Thyroid gland (tissue), 4 donors: ENCODE data around the gene PGM2L1. TPM values are rescaled to one million over a fixed set of nuclear protein-coding genes. Genes with fewer than 3 reads are reported as not detected.
A peak's percentile ranks its signal among the peaks of the same experiment; 100 is the strongest.

ENCODE experiments used
- DNase-seq, 2 donors: peaks; one replicate each; pipeline ENCODE4 v3.0.0-alpha.2; 2019
- H3K27ac ChIP-seq, 3 donors: fragments of 200-600 bp; sonication (generic); 1 replicate in 2 of 3; 2 replicates in 1 of 3; pipeline ENCODE4 v1.5.1; 2016 to 2019; ENCODE audit warnings: mild to moderate bottlenecking in 1 of 3, moderate library complexity in 1 of 3
- H3K27me3 ChIP-seq: fragments of 200-600 bp; sonication (generic); one replicate; pipeline ENCODE4 v1.5.1; 2019
- H3K36me3 ChIP-seq, 2 donors: fragments of 200-600 bp; sonication (generic); one replicate each; pipeline ENCODE4 v1.5.1; 2016 to 2019
- H3K4me1 ChIP-seq, 2 donors: fragments of 200-600 bp; sonication (generic); one replicate each; pipeline ENCODE4 v1.5.1; 2017 to 2019
- H3K4me3 ChIP-seq, 3 donors: fragments of 200-600 bp; sonication (generic); replicated peaks in 1 of 3; 1 replicate in 2 of 3; 2 replicates in 1 of 3; pipeline ENCODE4 v1.5.1; 2016; ENCODE audit warnings: mild to moderate bottlenecking in 1 of 3
- H3K9me3 ChIP-seq: fragments of 200-600 bp; sonication (generic); one replicate; pipeline ENCODE4 v1.5.1; 2017
- POLR2A ChIP-seq, 2 donors: fragments of 450-650 bp; IDR thresholded peaks; one replicate each; pipeline ENCODE4 v1.6.1; 2017; ENCODE audit warnings: antibody characterized with exemption in 2 of 2, mild to moderate bottlenecking in 2 of 2, moderate library complexity in 1 of 2
- WGBS, 2 donors: methylation state at CpG; one replicate each; pipeline ENCODE4 v1.1.5; 2017; 5-methylcytosine and 5-hydroxymethylcytosine counted together
- intact Hi-C: fragments of 100-400 bp; cut with DNase I; formaldehyde crosslinking; loops from one replicate; pipeline ENCODE4 v1.15.1; 2023
- total RNA-seq, 4 donors: library from RNA; depleted of rRNA; stranded (reverse); fragments of >200 nt; gene quantifications; one replicate each; pipeline ENCODE4 v1.2.3, GENCODE V29; 2016
- TF ChIP-seq, protein P1 (sequence below), 6 experiments: fragments of 200-600 bp in 3 of 6; fragments of 450-650 bp in 3 of 6; sonication (generic) in 3 of 6; IDR thresholded peaks; one replicate each; pipeline ENCODE4 v1.5.1; 2016 to 2019; ENCODE audit warnings: antibody characterized with exemption in 6 of 6, mild to moderate bottlenecking in 2 of 6, inconsistent platforms in 1 of 6, moderate library complexity in 1 of 6

PGM2L1 gene
- total RNA-seq, 4 donors from 2014 or later = 5.0 to 11.4 (median 5.6) TPM

DNA sequence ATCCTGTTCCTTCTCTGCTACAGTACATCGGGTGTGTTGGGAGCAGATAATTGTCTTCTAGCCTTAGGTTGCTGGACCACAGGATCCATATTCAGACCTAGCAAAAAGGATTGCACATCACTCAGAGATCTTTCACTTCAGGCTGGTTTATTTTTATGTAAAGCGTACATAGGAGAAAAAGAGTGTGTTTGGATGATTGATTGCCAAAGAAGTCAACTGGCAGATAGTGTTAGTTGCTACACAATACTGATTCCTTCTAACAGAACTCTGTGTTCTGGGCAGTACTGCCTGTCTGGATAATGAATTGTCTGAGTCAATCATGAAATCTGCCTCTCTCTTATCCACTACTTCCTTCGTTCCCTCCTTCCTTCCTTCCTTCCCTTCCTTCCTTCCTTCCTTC is 31.0 kb upstream of the PGM2L1 start:
- TF ChIP-seq, protein P1, sequence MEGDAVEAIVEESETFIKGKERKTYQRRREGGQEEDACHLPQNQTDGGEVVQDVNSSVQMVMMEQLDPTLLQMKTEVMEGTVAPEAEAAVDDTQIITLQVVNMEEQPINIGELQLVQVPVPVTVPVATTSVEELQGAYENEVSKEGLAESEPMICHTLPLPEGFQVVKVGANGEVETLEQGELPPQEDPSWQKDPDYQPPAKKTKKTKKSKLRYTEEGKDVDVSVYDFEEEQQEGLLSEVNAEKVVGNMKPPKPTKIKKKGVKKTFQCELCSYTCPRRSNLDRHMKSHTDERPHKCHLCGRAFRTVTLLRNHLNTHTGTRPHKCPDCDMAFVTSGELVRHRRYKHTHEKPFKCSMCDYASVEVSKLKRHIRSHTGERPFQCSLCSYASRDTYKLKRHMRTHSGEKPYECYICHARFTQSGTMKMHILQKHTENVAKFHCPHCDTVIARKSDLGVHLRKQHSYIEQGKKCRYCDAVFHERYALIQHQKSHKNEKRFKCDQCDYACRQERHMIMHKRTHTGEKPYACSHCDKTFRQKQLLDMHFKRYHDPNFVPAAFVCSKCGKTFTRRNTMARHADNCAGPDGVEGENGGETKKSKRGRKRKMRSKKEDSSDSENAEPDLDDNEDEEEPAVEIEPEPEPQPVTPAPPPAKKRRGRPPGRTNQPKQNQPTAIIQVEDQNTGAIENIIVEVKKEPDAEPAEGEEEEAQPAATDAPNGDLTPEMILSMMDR (IDR thresholded peaks at IDR 0.05) = no peak
- TF ChIP-seq POLR2A (IDR thresholded peaks at IDR 0.05) = no peak
- Histone ChIP-seq H3K27ac (no peak overlapping the region), H3K4me3 (no peak overlapping the region), H3K27me3 (no peaks in the 10 kb centered on the region), H3K9me3 (no peaks in the 10 kb centered on the region), H3K4me1 (no peaks in the 10 kb centered on the region), H3K36me3 (no peaks in the 10 kb centered on the region)
- WGBS, 2 donors = 88 to 90% methylated on average over 3 of the region's 3 CpGs
- intact Hi-C loops = no loop called here
- no peak for DNase-seq

DNA sequence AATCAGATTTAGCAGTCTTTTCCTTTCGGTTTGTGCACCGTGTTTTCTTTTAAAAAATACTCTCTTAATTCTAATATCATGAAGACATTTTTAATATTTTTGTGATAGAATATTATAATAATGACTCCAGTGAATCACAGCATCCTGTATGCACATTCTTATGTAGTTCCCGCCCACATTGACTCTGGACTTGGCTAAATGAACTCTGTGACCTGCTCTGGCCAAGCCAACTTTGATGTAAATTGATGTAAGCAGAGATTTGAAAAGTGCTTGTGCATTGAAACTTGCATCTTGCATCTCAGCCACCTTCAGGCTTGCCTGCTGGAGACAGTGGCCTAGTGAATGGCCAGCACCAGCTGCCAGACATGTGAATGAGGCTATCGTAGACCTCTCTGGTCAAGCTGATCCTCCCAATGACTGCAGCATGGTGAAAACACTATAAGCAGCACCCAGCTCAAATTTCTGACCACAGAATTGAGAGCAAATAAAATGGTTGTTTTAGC is 29.2 kb upstream of the PGM2L1 start:
- Histone ChIP-seq H3K36me3 (no peaks in the 10 kb centered on the region), H3K4me3 (no peak overlapping the region), H3K4me1 (no peaks in the 10 kb centered on the region), H3K9me3 (no peaks in the 10 kb centered on the region), H3K27ac (no peak overlapping the region), H3K27me3 (no peaks in the 10 kb centered on the region)
- intact Hi-C loops = no loop called here
- TF ChIP-seq POLR2A (IDR thresholded peaks at IDR 0.05) = no peak
- TF ChIP-seq, protein P1 (IDR thresholded peaks at IDR 0.05) = no peak
- DNase-seq = no peak
- WGBS, 2 donors = 96 to 97% methylated on average over 4 of the region's 4 CpGs

DNA sequence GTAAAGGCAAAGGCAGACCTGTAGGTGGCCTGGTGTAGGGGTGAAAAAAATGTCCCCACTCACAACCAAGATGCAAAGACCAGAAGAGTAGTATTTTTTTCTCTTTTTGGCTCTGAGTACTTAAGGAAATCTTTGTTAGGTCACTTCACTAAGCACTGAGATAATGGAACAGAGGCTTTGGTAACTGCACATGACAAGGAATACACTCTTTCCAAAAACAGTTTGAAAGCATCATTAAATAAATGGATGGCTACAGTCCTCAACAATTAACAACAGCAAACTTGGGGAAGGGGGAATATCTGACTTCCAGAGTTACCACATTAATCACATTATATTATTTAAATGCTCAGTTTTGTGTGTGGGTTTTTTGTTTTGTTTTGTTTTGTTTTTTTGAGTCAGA is 26.9 kb upstream of the PGM2L1 start:
- H3K36me3 ChIP-seq = no peaks in the 10 kb centered on the region
- H3K9me3 ChIP-seq = no peaks in the 10 kb centered on the region
- H3K27me3 ChIP-seq = no peaks in the 10 kb centered on the region
- H3K4me1 ChIP-seq = no peaks in the 10 kb centered on the region
- no peak overlapping the region for H3K4me3 ChIP-seq
- no peak for DNase-seq
- intact Hi-C loops = no loop called here
- no peak overlapping the region for H3K27ac ChIP-seq
- no peak for TF ChIP-seq POLR2A (IDR thresholded peaks at IDR 0.05)

DNA sequence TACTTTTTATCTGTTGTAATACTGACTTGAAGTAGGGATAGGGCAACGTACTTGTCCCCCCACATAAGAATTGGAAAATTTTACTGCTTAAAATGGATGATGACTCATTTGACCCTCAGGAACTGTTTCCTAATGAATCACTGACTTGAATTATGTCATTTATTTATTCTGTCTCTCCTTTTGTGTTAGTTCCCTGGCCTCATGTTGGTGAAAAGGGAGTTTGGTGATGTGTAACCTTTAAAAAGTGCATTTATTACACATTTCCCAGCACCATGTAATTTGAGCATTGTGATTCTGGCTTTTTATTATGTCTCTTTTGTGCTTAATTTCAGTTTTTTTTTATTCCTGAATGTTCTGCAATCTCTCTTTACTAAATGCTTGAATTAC is 20.3 kb upstream of the PGM2L1 start:
- intact Hi-C loops = no loop called here
- WGBS, 2 donors = 26 to 42% methylated on average over 1 of the region's 1 CpG

DNA sequence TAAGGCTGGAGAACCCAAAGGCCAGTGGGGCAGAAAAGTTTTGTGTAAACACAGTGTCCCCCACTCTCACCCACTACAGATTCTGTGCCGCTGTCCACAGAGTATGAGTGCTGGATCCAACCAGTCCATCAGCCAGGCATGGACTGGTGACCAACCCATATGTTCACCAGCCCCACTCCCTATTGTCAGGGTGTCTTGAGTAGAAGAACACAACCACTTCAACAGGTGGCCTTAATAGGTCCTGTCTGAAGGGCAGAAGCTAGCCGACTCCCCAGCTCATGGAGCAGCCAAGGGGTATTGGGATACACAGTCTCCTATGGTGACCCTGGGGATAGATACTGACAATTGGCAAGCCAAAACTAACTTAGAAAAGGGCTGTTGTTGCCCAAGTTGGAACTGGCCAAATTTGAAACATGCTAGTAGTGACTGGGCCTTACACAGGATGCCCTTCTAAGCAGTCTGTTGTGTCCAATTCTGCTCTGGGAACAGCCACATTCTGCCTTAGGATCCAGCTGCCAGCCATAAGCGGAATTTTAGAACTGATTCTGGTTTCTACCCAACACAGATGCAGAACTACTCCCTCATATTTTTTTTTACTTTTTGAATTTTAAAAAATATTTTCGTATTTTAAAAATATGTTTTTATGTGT is 19.8 kb upstream of the PGM2L1 start:
- WGBS, 2 donors = 56 to 72% methylated on average over 4 of the region's 4 CpGs
- Histone ChIP-seq H3K27ac (peak overlapping the region; percentile 94 to 98 (median 97)), H3K4me3 (no peak overlapping the region), H3K4me1 (peaks cover 36 to 42% of the 10 kb centered on the region in 2 donors), H3K27me3 (no peaks in the 10 kb centered on the region), H3K9me3 (no peaks in the 10 kb centered on the region), H3K36me3 (no peaks in the 10 kb centered on the region)
- intact Hi-C loops = no loop called here
- peak; percentile 23 to 40 for DNase-seq
- no peak for TF ChIP-seq POLR2A (IDR thresholded peaks at IDR 0.05)
- TF ChIP-seq, protein P1 (IDR thresholded peaks at IDR 0.05) = no peak

More for the DNA sequence above, 20.3 kb upstream of the PGM2L1 start:
- Histone ChIP-seq H3K9me3 (no peaks in the 10 kb centered on the region), H3K4me3 (no peak overlapping the region), H3K4me1 (peaks cover 36 to 42% of the 10 kb centered on the region in 2 donors), H3K27me3 (no peaks in the 10 kb centered on the region), H3K36me3 (no peaks in the 10 kb centered on the region), H3K27ac (peak overlapping the region; percentile 94 to 98 (median 97))
- TF ChIP-seq, protein P1 (IDR thresholded peaks at IDR 0.05) = no peak
- no peak for TF ChIP-seq POLR2A (IDR thresholded peaks at IDR 0.05)
- no peak for DNase-seq
